Caco-2 (cell line): ENCODE measurements around the gene MAML2. TPM values are rescaled to one million over a fixed set of nuclear protein-coding genes. Genes with fewer than 3 reads are reported as not detected.

ENCODE experiments used
- BruUV-seq: library from RNA; stranded (reverse); fragments of 400-500 nt; replicated peaks from 2 replicates; lab custom pipeline; 2021; lab: Mats Ljungman, UMichigan
- CTCF ChIA-PET: fragments of 300-600 bp; sonication (Branson Sonifier 250); formaldehyde crosslinking; loops from one replicate; lab custom pipeline; 2022; ENCODE audit warnings: antibody characterized with exemption; lab: Charles Lee
- POLR2A ChIA-PET: fragments of 300-600 bp; sonication (Branson Sonifier 250); formaldehyde crosslinking; loops from one replicate; lab custom pipeline; 2022; ENCODE audit warnings: antibody characterized with exemption; lab: Charles Lee
- DNase-seq, 2 experiments: peaks; one replicate each; pipeline versions ENCODE4 v3.0.0 to v3.0.0-alpha.2; 2020 to 2022
- H3K27me3 ChIP-seq: replicated peaks from 2 replicates; pipeline ENCODE4 v1.6.0; 2011; ENCODE audit warnings: low read length; ENCODE audit not compliant: control insufficient read depth, insufficient read depth
- H3K36me3 ChIP-seq: 2 replicates; pipeline ENCODE4 v1.5.1; 2011; ENCODE audit warnings: low read length; ENCODE audit not compliant: control insufficient read depth, insufficient read depth
- H3K4me1 ChIP-seq: fragments of 250-450 bp; sonication (Bioruptor Pico); 2 replicates; pipeline ENCODE4 v1.5.1; 2020; ENCODE audit warnings: mild to moderate bottlenecking
- H3K4me3 ChIP-seq: 2 replicates; pipeline ENCODE4 v1.5.1; 2011; ENCODE audit warnings: low read depth, mild to moderate bottlenecking, control low read depth, low read length
- H3K9me3 ChIP-seq: fragments of 250-450 bp; sonication (Bioruptor Pico); 2 replicates; pipeline ENCODE4 v1.5.1; 2020; ENCODE audit warnings: mild to moderate bottlenecking, moderate library complexity
- H3K27ac Mint-ChIP-seq: one replicate; pipeline ENCODE4 v1.8.0; 2022; ENCODE audit warnings: mixed read lengths; ENCODE audit not compliant: unreplicated experiment
- H3K27me3 Mint-ChIP-seq: one replicate; pipeline ENCODE4 v1.8.0; 2022; ENCODE audit warnings: mixed read lengths; ENCODE audit not compliant: insufficient read depth, unreplicated experiment
- H3K36me3 Mint-ChIP-seq: one replicate; pipeline ENCODE4 v1.8.0; 2022; ENCODE audit warnings: mild to moderate bottlenecking, mixed read lengths; ENCODE audit not compliant: insufficient read depth, unreplicated experiment
- H3K4me1 Mint-ChIP-seq: one replicate; pipeline ENCODE4 v1.8.0; 2022; ENCODE audit warnings: low read depth, mixed read lengths; ENCODE audit not compliant: unreplicated experiment
- H3K4me3 Mint-ChIP-seq: one replicate; pipeline ENCODE4 v1.8.0; 2022; ENCODE audit warnings: mild to moderate bottlenecking, moderate library complexity, mixed read lengths; ENCODE audit not compliant: unreplicated experiment
- H3K9me3 Mint-ChIP-seq: one replicate; pipeline ENCODE4 v1.8.0; 2022; ENCODE audit warnings: mixed read lengths; ENCODE audit not compliant: unreplicated experiment
- intact Hi-C: fragments of 100-400 bp; cut with micrococcal nuclease; formaldehyde crosslinking; loops from one replicate; pipeline ENCODE4 v1.10.0; 2022; ENCODE audit not compliant: unreplicated experiment
- total RNA-seq: library from RNA; stranded (reverse); gene quantifications from 2 replicates; pipeline ENCODE4 v1.2.3, GENCODE V29; 2022
- TF ChIP-seq, protein P1 (sequence below), 2 experiments: fragments of 200-600 bp in 1 of 2; IDR thresholded peaks; 1 replicate in 1 of 2; 2 replicates in 1 of 2; pipeline versions ENCODE4 v1.5.1 to v1.8.0; 2011 to 2022; ENCODE audit warnings: antibody characterized with exemption in 1 of 2, control low read depth in 1 of 2, inconsistent platforms in 1 of 2, low read depth in 1 of 2, low read length in 1 of 2, mild to moderate bottlenecking in 1 of 2, moderate library complexity in 1 of 2; ENCODE audit not compliant: insufficient read depth in 1 of 2, severe bottlenecking in 1 of 2, unreplicated experiment in 1 of 2

The MAML2 gene
- total RNA-seq, 1 experiment from 2014 or later, result 11.5 TPM

DNA sequence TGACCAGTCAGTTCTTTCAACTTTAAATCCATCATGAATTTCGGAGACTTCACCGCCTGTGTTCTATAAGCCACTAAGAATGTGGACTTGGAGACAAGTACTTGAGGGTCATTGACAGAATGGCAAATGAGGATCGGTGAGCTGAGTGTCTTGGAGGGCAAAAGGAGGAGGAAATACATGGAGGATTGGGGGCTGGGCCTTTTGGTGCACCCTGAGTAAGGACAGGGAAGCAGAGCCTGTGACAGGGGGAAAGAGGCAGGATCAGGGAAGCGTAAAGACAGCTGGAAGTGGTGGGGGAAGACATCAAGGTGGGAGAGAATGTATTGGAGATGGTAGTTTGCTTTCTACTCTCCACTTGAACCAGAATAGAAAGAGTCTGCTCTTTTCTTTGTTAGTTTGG, 348.7 kb downstream of the MAML2 start:
- BruUV-seq, result no TSS peak
- ChIA-PET POLR2A (no interaction called here), CTCF (interaction anchor here (0.6 kb wide), 1 partner anchor 338 kb away, joined by 3 read pairs; no protein-coding TSS in a partner anchor)
- H3K4me3 ChIP-seq, result no peak overlapping the region
- H3K9me3 Mint-ChIP-seq, result no peaks in the 10 kb centered on the region
- TF ChIP-seq, protein P1, sequence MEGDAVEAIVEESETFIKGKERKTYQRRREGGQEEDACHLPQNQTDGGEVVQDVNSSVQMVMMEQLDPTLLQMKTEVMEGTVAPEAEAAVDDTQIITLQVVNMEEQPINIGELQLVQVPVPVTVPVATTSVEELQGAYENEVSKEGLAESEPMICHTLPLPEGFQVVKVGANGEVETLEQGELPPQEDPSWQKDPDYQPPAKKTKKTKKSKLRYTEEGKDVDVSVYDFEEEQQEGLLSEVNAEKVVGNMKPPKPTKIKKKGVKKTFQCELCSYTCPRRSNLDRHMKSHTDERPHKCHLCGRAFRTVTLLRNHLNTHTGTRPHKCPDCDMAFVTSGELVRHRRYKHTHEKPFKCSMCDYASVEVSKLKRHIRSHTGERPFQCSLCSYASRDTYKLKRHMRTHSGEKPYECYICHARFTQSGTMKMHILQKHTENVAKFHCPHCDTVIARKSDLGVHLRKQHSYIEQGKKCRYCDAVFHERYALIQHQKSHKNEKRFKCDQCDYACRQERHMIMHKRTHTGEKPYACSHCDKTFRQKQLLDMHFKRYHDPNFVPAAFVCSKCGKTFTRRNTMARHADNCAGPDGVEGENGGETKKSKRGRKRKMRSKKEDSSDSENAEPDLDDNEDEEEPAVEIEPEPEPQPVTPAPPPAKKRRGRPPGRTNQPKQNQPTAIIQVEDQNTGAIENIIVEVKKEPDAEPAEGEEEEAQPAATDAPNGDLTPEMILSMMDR (IDR thresholded peaks at IDR 0.05; ENCODE audit: insufficient read depth in 1 of 2, low read depth in 1 of 2, low read length in 1 of 2, severe bottlenecking in 1 of 2, unreplicated experiment in 1 of 2), result no peak
- H3K4me1 ChIP-seq, result peaks cover 14% of the 10 kb centered on the region
- no peak overlapping the region for H3K27ac Mint-ChIP-seq
- no peaks in the 10 kb centered on the region for H3K27me3 Mint-ChIP-seq
- no peak overlapping the region for H3K4me3 Mint-ChIP-seq
- no peaks in the 10 kb centered on the region for H3K27me3 ChIP-seq
- intact Hi-C loops, result loop anchor here (5.0 kb wide), 1 partner anchor 348 kb away; the partner anchor contains the start of gene MAML2
- no peak for DNase-seq
- H3K36me3 ChIP-seq, result no peaks in the 10 kb centered on the region
- no peaks in the 10 kb centered on the region for H3K9me3 ChIP-seq
- H3K4me1 Mint-ChIP-seq, result peaks cover 14% of the 10 kb centered on the region
- H3K36me3 Mint-ChIP-seq, result no peaks in the 10 kb centered on the region

DNA sequence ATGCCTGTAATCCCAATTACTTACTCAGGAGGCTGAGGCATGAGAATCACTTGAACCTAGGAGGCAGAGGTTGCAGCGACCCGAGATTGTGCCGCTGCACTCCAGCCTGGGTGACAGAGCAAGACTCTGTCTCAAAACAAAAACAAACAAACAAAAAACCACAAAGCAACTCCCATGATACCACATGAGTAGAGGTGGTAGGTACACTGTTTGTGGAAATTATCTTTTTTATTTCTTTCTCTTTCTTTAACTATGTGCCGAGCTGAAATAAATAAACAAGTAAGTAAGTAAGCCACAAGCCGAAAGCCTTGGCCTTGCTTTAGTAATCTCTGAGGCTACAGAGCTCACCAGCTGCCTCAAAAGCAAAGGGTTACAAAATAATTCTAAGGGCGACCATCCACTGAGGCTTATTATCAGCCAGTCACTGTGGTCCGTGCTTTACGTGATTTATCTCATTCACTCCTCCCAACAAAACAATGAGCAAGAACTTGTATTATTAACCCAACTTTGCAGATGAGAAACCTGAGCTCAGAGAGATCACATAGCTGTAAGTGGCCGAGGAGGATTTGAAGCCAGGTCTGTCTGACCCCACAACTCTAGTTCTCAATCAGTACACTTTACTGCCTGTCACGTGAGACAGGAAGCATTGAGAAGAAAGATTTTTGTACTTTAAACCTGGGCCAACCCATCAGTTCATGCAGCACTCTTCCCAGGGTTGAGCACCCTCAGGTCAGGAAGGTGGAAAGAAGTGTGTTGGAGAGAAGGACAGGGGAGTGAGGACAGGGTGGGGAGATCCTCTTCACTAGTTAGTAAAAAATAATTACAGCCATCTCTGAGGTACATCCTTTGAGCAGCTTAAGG, 349.3 kb downstream of the MAML2 start:
- H3K36me3 Mint-ChIP-seq, result no peaks in the 10 kb centered on the region
- H3K27ac Mint-ChIP-seq, result no peak overlapping the region
- H3K9me3 Mint-ChIP-seq, result no peaks in the 10 kb centered on the region
- TF ChIP-seq, protein P1 (IDR thresholded peaks at IDR 0.05; ENCODE audit: insufficient read depth in 1 of 2, low read depth in 1 of 2, low read length in 1 of 2, severe bottlenecking in 1 of 2, unreplicated experiment in 1 of 2), result no peak
- ChIA-PET POLR2A (no interaction called here), CTCF (interaction anchor here (0.6 kb wide), 1 partner anchor 339 kb away, joined by 3 read pairs; no protein-coding TSS in a partner anchor)
- no TSS peak for BruUV-seq
- no peaks in the 10 kb centered on the region for H3K9me3 ChIP-seq
- no peak overlapping the region for H3K4me3 ChIP-seq
- H3K36me3 ChIP-seq, result no peaks in the 10 kb centered on the region
- H3K27me3 Mint-ChIP-seq, result no peaks in the 10 kb centered on the region
- intact Hi-C loops, result loop anchor here (5.0 kb wide), 1 partner anchor 349 kb away; the partner anchor contains the start of gene MAML2
- DNase-seq, result no peak
- H3K27me3 ChIP-seq, result no peaks in the 10 kb centered on the region
- H3K4me1 ChIP-seq, result peaks cover 14% of the 10 kb centered on the region
- H3K4me3 Mint-ChIP-seq, result no peak overlapping the region
- peaks cover 14% of the 10 kb centered on the region for H3K4me1 Mint-ChIP-seq

DNA sequence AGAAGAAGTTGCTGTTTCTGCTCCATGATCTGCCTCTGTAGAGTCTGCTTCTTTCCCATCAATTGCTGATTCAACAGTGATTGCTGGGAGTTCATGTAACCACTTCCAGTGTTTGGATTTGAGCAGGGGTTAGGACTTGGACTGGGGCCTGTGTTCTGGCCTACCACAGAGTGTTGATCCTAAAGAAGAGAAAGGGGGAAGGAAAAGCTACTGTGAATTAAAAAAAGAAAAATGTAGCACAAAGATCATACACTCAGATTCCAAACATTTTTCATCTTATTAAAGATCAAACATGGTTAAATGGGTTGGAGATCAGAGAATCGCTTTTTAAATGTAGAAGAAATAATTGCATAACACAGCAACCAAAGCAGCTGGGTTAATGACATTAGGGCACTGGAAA, 351.4 kb downstream of the MAML2 start:
- intact Hi-C loops, result loop anchor here (5.0 kb wide), 1 partner anchor 351 kb away; the partner anchor contains the start of gene MAML2
- Histone ChIP-seq H3K4me3 (no peak overlapping the region), H3K4me1 (peaks cover 14% of the 10 kb centered on the region), H3K27me3 (no peaks in the 10 kb centered on the region), H3K36me3 (no peaks in the 10 kb centered on the region), H3K9me3 (no peaks in the 10 kb centered on the region)
- CTCF ChIA-PET, result interaction anchor here (0.7 kb wide), 1 partner anchor 143 kb away, joined by 3 read pairs; no protein-coding TSS in a partner anchor
- Mint-ChIP-seq H3K4me3 (no peak overlapping the region), H3K4me1 (peaks cover 22% of the 10 kb centered on the region), H3K36me3 (no peaks in the 10 kb centered on the region), H3K27ac (peak overlapping the region; percentile 50), H3K9me3 (no peaks in the 10 kb centered on the region), H3K27me3 (no peaks in the 10 kb centered on the region)
- no TSS peak for BruUV-seq
- POLR2A ChIA-PET, result no interaction called here
- no peak for DNase-seq
- TF ChIP-seq, protein P1 (IDR thresholded peaks at IDR 0.05; ENCODE audit: insufficient read depth in 1 of 2, low read depth in 1 of 2, low read length in 1 of 2, severe bottlenecking in 1 of 2, unreplicated experiment in 1 of 2), result no peak
